Neural crest cell (in vitro differentiated cells): ENCODE results near the gene MIS18A. TPM values are rescaled to one million over a fixed set of nuclear protein-coding genes. Genes with fewer than 3 reads are reported as not detected.

Source experiments
- DNase-seq: peaks from one replicate; pipeline ENCODE4 v3.0.0; 2021; ENCODE audit warnings: low read depth, mixed read lengths, low spot score
- H3K27ac Mint-ChIP-seq: one replicate; pipeline ENCODE4 v1.8.0; 2021; ENCODE audit warnings: mild to moderate bottlenecking, mixed read lengths; ENCODE audit not compliant: unreplicated experiment
- H3K27me3 Mint-ChIP-seq: 2 replicates; pipeline ENCODE4 v1.8.0; 2021; ENCODE audit warnings: low read depth, mild to moderate bottlenecking, mixed read lengths
- H3K36me3 Mint-ChIP-seq: 2 replicates; pipeline ENCODE4 v1.8.0; 2021; ENCODE audit warnings: low read depth, mild to moderate bottlenecking, mixed read lengths
- H3K4me1 Mint-ChIP-seq: 2 replicates; pipeline ENCODE4 v1.8.0; 2021; ENCODE audit warnings: mixed read lengths
- H3K4me3 Mint-ChIP-seq: one replicate; pipeline ENCODE4 v1.8.0; 2021; ENCODE audit warnings: mild to moderate bottlenecking, mixed read lengths
- H3K9me3 Mint-ChIP-seq: 2 replicates; pipeline ENCODE4 v1.8.0; 2021; ENCODE audit warnings: mixed read lengths
- total RNA-seq: library from RNA; stranded (reverse); gene quantifications from 2 replicates; pipeline ENCODE4 v1.2.1, GENCODE V29; 2021
- TF ChIP-seq, protein P1 (sequence below): fragments of 200-600 bp; sonication (generic); conservative IDR thresholded peaks from 2 replicates; pipeline ENCODE4 v1.5.0; 2021; ENCODE audit warnings: antibody characterized with exemption, mild to moderate bottlenecking

The MIS18A gene
- total RNA-seq, 1 donor from 2014 or later = 50.9 TPM

DNA sequence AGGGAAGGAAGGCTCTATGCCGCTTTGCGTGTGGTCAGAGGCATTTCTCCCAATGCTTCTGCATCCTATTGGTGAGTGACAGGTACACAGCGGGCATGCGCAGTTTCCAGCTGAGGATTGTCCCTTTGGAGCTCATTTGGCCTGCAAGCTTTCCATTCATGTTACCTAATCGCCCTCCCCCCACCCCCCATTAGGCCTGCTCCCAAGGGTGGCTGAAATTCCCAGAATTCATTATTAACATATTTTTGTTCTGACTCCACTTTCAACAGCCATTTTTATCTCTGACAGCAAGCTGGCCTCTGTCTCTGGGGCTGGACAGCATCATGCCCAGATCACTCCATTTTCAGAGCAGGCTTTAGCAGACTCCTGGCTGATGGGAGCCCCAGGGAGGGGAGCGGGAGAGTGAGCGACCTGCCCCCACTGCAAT is 25.6 kb downstream of the MIS18A start:
- Mint-ChIP-seq H3K9me3 (peaks cover 4% of the 10 kb centered on the region), H3K27me3 (no peaks in the 10 kb centered on the region), H3K4me1 (peaks cover 37% of the 10 kb centered on the region)

DNA sequence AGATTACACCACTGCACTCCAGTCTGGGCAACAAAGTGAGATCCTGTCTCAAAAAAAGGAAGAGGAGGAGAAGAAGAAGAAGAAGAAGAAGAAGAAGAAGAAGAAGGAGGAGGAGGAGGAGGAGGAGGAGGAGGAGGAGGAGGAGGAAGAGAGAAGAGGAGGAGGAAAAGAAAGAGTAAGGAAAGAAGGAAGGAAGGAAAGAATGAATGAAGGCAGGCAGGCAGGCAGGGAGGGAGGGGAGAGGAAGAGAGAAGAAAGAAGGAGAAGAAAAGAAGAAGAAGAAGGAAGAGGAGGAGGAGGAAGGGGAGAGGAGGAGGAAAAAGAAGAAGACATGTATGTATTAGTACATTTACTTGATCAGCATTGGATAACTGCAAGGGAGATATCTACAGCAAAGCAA is 26.7 kb downstream of the MIS18A start:
- Mint-ChIP-seq H3K27ac (no peak overlapping the region), H3K27me3 (no peaks in the 10 kb centered on the region), H3K36me3 (no peaks in the 10 kb centered on the region), H3K4me3 (no peak overlapping the region), H3K9me3 (peaks cover 5% of the 10 kb centered on the region), H3K4me1 (peaks cover 40% of the 10 kb centered on the region)
- TF ChIP-seq, protein P1, sequence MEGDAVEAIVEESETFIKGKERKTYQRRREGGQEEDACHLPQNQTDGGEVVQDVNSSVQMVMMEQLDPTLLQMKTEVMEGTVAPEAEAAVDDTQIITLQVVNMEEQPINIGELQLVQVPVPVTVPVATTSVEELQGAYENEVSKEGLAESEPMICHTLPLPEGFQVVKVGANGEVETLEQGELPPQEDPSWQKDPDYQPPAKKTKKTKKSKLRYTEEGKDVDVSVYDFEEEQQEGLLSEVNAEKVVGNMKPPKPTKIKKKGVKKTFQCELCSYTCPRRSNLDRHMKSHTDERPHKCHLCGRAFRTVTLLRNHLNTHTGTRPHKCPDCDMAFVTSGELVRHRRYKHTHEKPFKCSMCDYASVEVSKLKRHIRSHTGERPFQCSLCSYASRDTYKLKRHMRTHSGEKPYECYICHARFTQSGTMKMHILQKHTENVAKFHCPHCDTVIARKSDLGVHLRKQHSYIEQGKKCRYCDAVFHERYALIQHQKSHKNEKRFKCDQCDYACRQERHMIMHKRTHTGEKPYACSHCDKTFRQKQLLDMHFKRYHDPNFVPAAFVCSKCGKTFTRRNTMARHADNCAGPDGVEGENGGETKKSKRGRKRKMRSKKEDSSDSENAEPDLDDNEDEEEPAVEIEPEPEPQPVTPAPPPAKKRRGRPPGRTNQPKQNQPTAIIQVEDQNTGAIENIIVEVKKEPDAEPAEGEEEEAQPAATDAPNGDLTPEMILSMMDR = no peak
- no peak for DNase-seq

More for the DNA sequence above, 25.6 kb downstream of the MIS18A start:
- H3K4me3 Mint-ChIP-seq = no peak overlapping the region
- H3K36me3 Mint-ChIP-seq = no peaks in the 10 kb centered on the region
- no peak overlapping the region for H3K27ac Mint-ChIP-seq
- TF ChIP-seq, protein P1 = no peak
- DNase-seq = no peak

DNA sequence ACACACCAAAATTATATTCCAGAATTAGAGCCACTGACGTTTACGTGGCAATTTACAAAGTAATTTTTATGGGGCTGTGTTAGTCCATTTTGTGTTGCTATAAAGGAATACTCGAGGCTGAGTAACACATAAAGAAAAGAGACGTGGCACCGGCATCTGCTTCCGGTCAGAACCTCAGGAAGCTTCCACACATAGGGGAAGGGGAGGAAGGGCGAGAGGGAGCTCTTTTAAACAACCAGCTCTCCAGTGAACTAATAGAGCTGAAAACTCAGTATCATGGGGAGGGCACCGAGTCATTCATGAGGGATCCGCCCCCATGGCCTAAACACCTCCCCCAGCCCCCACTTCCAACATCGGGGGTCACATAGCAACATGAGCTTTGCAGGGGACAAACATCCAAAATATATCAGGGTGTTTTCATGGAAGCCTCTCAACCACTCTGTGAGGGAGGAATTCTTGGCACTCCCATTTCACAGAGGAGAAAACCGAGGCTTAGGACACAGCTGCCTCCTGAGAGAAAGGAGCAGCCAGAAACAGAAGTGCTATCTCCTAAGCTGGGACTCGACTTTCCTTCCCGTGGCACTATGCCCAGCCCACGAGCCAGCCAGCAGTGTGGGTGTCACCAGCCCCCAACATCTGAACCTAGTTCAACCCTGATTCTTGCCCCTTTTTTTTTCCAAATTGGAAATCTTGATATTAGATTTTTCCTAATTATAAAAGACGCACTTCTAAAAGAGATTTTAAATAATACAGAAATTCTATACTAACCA is 29.2 kb downstream of the MIS18A start:
- Mint-ChIP-seq H3K4me1 (peaks cover 26% of the 10 kb centered on the region), H3K27ac (peak overlapping the region; percentile 85), H3K27me3 (no peaks in the 10 kb centered on the region), H3K36me3 (no peaks in the 10 kb centered on the region), H3K4me3 (no peak overlapping the region), H3K9me3 (peaks cover 5% of the 10 kb centered on the region)
- TF ChIP-seq, protein P1 = no peak
- DNase-seq = no peak

DNA sequence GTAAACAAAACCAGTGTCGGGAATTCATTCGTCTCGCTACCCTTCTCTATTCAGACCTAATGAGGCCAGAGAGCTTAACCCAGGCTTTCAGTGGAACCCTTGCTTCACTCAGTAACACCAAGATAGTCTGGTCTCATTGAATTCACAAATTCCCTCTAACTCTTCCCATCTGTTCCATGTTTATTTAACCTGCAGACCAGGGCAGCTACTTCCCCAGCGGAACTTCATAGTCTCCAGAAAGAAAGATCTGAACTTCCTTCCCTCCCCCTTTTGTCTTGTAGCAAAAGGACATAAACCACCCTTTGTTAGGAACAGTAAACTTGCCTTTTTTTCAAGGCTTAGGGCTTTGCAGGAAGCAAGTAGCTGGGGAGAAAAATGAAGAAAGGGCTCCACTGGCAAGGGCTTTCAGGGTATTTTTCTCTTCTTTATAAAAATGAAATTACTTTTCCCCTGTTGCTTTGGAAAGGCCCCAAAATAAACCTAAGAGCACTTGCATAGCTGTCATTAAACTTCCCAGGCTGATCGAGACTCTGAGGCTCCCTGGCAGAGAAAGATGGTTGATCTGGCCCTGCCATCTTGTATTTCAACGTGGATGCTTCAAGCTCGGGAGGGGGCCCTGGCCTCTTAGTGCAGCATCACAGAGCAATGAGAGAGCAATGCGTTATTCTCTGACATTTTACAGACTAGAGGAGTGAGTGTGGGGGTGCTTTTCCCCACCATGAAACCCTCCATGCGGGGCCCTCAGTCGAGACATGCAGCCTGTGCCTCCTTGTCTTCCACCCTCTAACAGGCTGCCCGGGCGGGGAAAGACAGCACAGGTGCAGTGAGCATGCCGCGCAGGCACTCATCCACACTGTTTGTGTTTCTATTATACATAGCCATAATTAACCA is 30.0 kb downstream of the MIS18A start:
- H3K9me3 Mint-ChIP-seq = peaks cover 5% of the 10 kb centered on the region
- no peak for DNase-seq
- H3K36me3 Mint-ChIP-seq = no peaks in the 10 kb centered on the region
- H3K4me3 Mint-ChIP-seq = peak overlapping the region; percentile 2
- H3K27me3 Mint-ChIP-seq = no peaks in the 10 kb centered on the region
- peaks cover 26% of the 10 kb centered on the region for H3K4me1 Mint-ChIP-seq
- TF ChIP-seq, protein P1 = no peak
- peak overlapping the region; percentile 85 for H3K27ac Mint-ChIP-seq

DNA sequence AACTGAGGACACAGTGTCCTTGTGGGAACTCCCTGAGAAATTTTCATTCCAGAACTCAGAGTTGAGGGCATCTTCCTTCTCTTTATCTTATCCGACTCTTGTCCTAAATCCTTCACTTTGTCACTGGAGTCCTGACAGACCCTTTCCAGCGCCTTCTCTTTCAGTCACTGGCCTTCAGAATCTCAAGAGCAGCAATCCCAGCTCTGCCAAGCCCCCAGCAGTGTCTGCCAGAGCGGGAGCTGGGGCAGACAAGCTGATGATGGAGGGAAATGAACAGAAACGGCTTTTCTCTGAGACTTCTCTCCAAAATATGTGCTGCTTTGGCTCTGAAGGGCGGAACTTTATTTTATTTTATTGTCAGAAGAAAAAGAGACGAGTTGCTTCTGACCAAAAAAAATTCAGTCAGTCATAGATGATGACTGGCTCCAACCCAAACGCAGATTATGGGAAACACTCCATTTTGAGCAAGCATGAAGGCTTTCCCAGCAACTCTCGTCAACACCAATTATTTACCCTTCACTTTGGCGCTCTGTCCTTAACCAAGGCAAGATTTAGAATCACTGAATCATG is 32.2 kb downstream of the MIS18A start:
- TF ChIP-seq, protein P1 = no peak
- Mint-ChIP-seq H3K4me3 (no peak overlapping the region), H3K9me3 (peaks cover 5% of the 10 kb centered on the region), H3K4me1 (peaks cover 26% of the 10 kb centered on the region), H3K36me3 (no peaks in the 10 kb centered on the region), H3K27me3 (no peaks in the 10 kb centered on the region), H3K27ac (no peak overlapping the region)
- no peak for DNase-seq
